ENCODE measurements around the gene NR1D1.

DNA sequence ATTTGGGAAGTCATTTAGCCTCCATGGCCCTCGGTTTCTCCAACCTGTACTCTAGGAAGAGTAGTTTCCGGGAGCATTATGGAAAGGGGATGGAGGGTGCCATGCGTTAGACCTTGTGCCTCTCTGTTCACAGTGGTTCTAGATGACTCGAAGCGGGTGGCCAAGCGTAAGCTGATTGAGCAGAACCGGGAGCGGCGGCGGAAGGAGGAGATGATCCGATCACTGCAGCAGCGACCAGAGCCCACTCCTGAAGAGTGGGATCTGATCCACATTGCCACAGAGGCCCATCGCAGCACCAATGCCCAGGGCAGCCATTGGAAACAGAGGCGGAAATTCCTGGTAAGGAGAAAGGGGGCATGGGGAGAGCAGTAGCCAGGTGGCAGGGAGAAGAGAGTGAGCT lies 15.9 kb downstream of the NR1D1 start:
- TF ChIP-seq, protein P1, sequence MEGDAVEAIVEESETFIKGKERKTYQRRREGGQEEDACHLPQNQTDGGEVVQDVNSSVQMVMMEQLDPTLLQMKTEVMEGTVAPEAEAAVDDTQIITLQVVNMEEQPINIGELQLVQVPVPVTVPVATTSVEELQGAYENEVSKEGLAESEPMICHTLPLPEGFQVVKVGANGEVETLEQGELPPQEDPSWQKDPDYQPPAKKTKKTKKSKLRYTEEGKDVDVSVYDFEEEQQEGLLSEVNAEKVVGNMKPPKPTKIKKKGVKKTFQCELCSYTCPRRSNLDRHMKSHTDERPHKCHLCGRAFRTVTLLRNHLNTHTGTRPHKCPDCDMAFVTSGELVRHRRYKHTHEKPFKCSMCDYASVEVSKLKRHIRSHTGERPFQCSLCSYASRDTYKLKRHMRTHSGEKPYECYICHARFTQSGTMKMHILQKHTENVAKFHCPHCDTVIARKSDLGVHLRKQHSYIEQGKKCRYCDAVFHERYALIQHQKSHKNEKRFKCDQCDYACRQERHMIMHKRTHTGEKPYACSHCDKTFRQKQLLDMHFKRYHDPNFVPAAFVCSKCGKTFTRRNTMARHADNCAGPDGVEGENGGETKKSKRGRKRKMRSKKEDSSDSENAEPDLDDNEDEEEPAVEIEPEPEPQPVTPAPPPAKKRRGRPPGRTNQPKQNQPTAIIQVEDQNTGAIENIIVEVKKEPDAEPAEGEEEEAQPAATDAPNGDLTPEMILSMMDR (IDR thresholded peaks at IDR 0.05 in 8 of 11, conservative IDR thresholded peaks at IDR 0.05 in 3 of 11) = no peak
- TF ChIP-seq POLR2A (IDR thresholded peaks at IDR 0.05) = no peak
